WTC11 (cell line): Measurements from ENCODE around the gene ABHD6. TPM values are rescaled to one million over a fixed set of nuclear protein-coding genes. Genes with fewer than 3 reads are reported as not detected.
"Not testable (repeated sequence)": the region's sequence is repeated elsewhere in the genome, so short reads cannot be mapped to it uniquely, and the experiment has no call there.

ENCODE experiments used
- ATAC-seq: fragments of 200-7000 bp; cut with Tn5 transposase; 2 replicates; pipeline ENCODE4 v1.10.0; 2021; ENCODE audit warnings: mild to moderate bottlenecking, moderate library complexity
- CTCF ChIA-PET: fragments of 300-600 bp; sonication (Branson Sonifier 250); formaldehyde crosslinking; loops from one replicate; lab custom pipeline; 2021; ENCODE audit warnings: antibody characterized with exemption; lab: Charles Lee
- POLR2A ChIA-PET: fragments of 350-600 bp; sonication (Branson Sonifier 250); formaldehyde crosslinking; loops from one replicate; lab custom pipeline; 2021; ENCODE audit warnings: antibody characterized with exemption; lab: Charles Lee
- DNase-seq: peaks from one replicate; pipeline ENCODE4 v3.0.0; 2021; ENCODE audit warnings: low spot score
- H3K27ac Mint-ChIP-seq: 2 replicates; pipeline ENCODE4 v1.8.0; 2021; ENCODE audit warnings: mixed read lengths
- H3K27me3 Mint-ChIP-seq: 2 replicates; pipeline ENCODE4 v1.8.0; 2021; ENCODE audit warnings: low read depth, mild to moderate bottlenecking, moderate library complexity, mixed read lengths
- H3K36me3 Mint-ChIP-seq: 2 replicates; pipeline ENCODE4 v1.8.0; 2021; ENCODE audit warnings: mixed read lengths
- H3K4me1 Mint-ChIP-seq: 2 replicates; pipeline ENCODE4 v1.8.0; 2022; ENCODE audit warnings: mixed read lengths
- H3K4me3 Mint-ChIP-seq: 2 replicates; pipeline ENCODE4 v1.8.0; 2021; ENCODE audit warnings: mild to moderate bottlenecking, moderate library complexity, mixed read lengths
- H3K9me3 Mint-ChIP-seq: 2 replicates; pipeline ENCODE4 v1.8.0; 2021; ENCODE audit warnings: mixed read lengths
- ARID4B ChIP-seq: sonication (generic); formaldehyde crosslinking; IDR thresholded peaks from 2 replicates; pipeline ENCODE4 v1.8.0; 2023; ENCODE audit warnings: missing genetic modification reagents, mild to moderate bottlenecking, borderline replicate concordance
- E2F1 ChIP-seq: sonication (generic); formaldehyde crosslinking; IDR thresholded peaks from 2 replicates; pipeline ENCODE4 v1.8.0; 2022; ENCODE audit warnings: mild to moderate bottlenecking, missing genetic modification reagents
- EMX1 ChIP-seq: fragments of 250-450 bp; sonication (Bioruptor Pico); IDR thresholded peaks from 2 replicates; pipeline ENCODE4 v1.8.0; 2021; ENCODE audit warnings: mild to moderate bottlenecking
- ETV6 ChIP-seq: sonication (generic); formaldehyde crosslinking; IDR thresholded peaks from 2 replicates; pipeline ENCODE4 v1.8.1; 2022; ENCODE audit warnings: mild to moderate bottlenecking, missing genetic modification reagents
- FOXJ3 ChIP-seq: sonication (generic); formaldehyde crosslinking; IDR thresholded peaks from 2 replicates; pipeline ENCODE4 v1.9.0; 2021; ENCODE audit warnings: missing genetic modification reagents, mild to moderate bottlenecking, borderline replicate concordance
- HMGA2 ChIP-seq: fragments of 250-450 bp; sonication (Bioruptor Pico); IDR thresholded peaks from 2 replicates; pipeline ENCODE4 v1.4.0; 2021; ENCODE audit warnings: mild to moderate bottlenecking, moderate library complexity
- IRF2 ChIP-seq: sonication (generic); formaldehyde crosslinking; IDR thresholded peaks from 2 replicates; pipeline ENCODE4 v1.8.0; 2022; ENCODE audit warnings: low read depth, missing genetic modification reagents, borderline replicate concordance
- JUN ChIP-seq: sonication (generic); formaldehyde crosslinking; IDR thresholded peaks from 2 replicates; pipeline ENCODE4 v1.8.0; 2023; ENCODE audit warnings: mild to moderate bottlenecking, missing genetic modification reagents
- MAX ChIP-seq: sonication (generic); formaldehyde crosslinking; IDR thresholded peaks from 2 replicates; pipeline ENCODE4 v1.8.0; 2022; ENCODE audit warnings: mild to moderate bottlenecking, missing genetic modification reagents
- NR1H2 ChIP-seq: sonication (generic); formaldehyde crosslinking; IDR thresholded peaks from 2 replicates; pipeline ENCODE4 v1.9.0; 2021; ENCODE audit warnings: mild to moderate bottlenecking, moderate library complexity, missing genetic modification reagents
- PRRX2 ChIP-seq: fragments of 250-450 bp; sonication (Bioruptor Pico); IDR thresholded peaks from 2 replicates; pipeline ENCODE4 v1.8.0; 2021; ENCODE audit warnings: mild to moderate bottlenecking
- SOX15 ChIP-seq: fragments of 250-450 bp; sonication (Bioruptor Pico); IDR thresholded peaks from 2 replicates; pipeline ENCODE4 v1.9.0; 2021; ENCODE audit warnings: mild to moderate bottlenecking
- STAT6 ChIP-seq: sonication (generic); formaldehyde crosslinking; conservative IDR thresholded peaks from 2 replicates; pipeline ENCODE4 v1.8.1; 2023; ENCODE audit warnings: mild to moderate bottlenecking, low read depth, missing genetic modification reagents, moderate library complexity
- ZBTB21 ChIP-seq: sonication (generic); formaldehyde crosslinking; IDR thresholded peaks from 2 replicates; pipeline ENCODE4 v1.8.1; 2023; ENCODE audit warnings: mild to moderate bottlenecking, missing genetic modification reagents, borderline replicate concordance
- ZMAT4 ChIP-seq: fragments of 250-450 bp; sonication (Bioruptor Pico); IDR thresholded peaks from 2 replicates; pipeline ENCODE4 v1.9.0; 2021; ENCODE audit warnings: mild to moderate bottlenecking
- ZNF138 ChIP-seq: sonication (generic); formaldehyde crosslinking; conservative IDR thresholded peaks from 2 replicates; pipeline ENCODE4 v1.8.1; 2022; ENCODE audit warnings: mild to moderate bottlenecking, moderate library complexity, missing genetic modification reagents
- ZNF219 ChIP-seq: sonication (generic); formaldehyde crosslinking; IDR thresholded peaks from 2 replicates; pipeline ENCODE4 v1.8.0; 2023; ENCODE audit warnings: missing genetic modification reagents, mild to moderate bottlenecking, borderline replicate concordance
- ZNF263 ChIP-seq: sonication (generic); formaldehyde crosslinking; IDR thresholded peaks from 2 replicates; pipeline ENCODE4 v1.8.1; 2022; ENCODE audit warnings: low read depth, mild to moderate bottlenecking, moderate library complexity, missing genetic modification reagents
- ZNF416 ChIP-seq: fragments of 250-450 bp; sonication (Bioruptor Pico); IDR thresholded peaks from 2 replicates; pipeline ENCODE4 v1.9.0; 2021; ENCODE audit warnings: mild to moderate bottlenecking, inconsistent platforms
- ZSCAN18 ChIP-seq: fragments of 250-450 bp; sonication (Bioruptor Pico); IDR thresholded peaks from 2 replicates; pipeline ENCODE4 v2.1.2; 2022; ENCODE audit warnings: mild to moderate bottlenecking, moderate library complexity
- total RNA-seq: library from RNA; stranded (reverse); gene quantifications from 3 replicates; pipeline ENCODE4 v1.2.3, GENCODE V29; 2021

The ABHD6 gene
- total RNA-seq, 1 experiment from 2014 or later: 5.4 TPM

- Mint-ChIP-seq H3K27me3 (peaks cover 14% of the 10 kb centered on the region), H3K27ac (no peak overlapping the region), H3K4me1 (peaks cover 19% of the 10 kb centered on the region), H3K36me3 (no peaks in the 10 kb centered on the region), H3K4me3 (no peak overlapping the region), H3K9me3 (no peaks in the 10 kb centered on the region)
- ATAC-seq (no peak), DNase-seq (no peak)
- ChIA-PET CTCF (no interaction called here), POLR2A (interaction anchor here (0.6 kb wide), 1 partner anchor 330 kb away, joined by 9 read pairs; no protein-coding TSS in a partner anchor)
- TF ChIP-seq SOX15 (CRISPR knock-in tag) (no peak), PRRX2 (CRISPR knock-in tag) (no peak), ZSCAN18 (CRISPR knock-in tag) (no peak), EMX1 (CRISPR knock-in tag) (no peak), ZMAT4 (no peak), STAT6 (CRISPR knock-in tag) (no peak), NR1H2 (no peak), ZNF219 (CRISPR knock-in tag) (no peak), E2F1 (CRISPR knock-in tag) (no peak)
Measured at GRCh38 chr3:58337190-58337589, 99.6 kb downstream of the ABHD6 start.

GRCh38 chr3:58339146-58339545, 101.6 kb downstream of the ABHD6 start:
- DNase-seq, H3K27me3 Mint-ChIP-seq, H3K4me3 Mint-ChIP-seq, POLR2A ChIA-PET, H3K36me3 Mint-ChIP-seq, ATAC-seq, H3K9me3 Mint-ChIP-seq, H3K4me1 Mint-ChIP-seq, H3K27ac Mint-ChIP-seq: not testable (repeated sequence)
- CTCF ChIA-PET: interaction anchor here (1.2 kb wide), 1 partner anchor 76 kb away, joined by 3 read pairs; no protein-coding TSS in a partner anchor

GRCh38 chr3:58340594-58341244, 103.1 kb downstream of the ABHD6 start:
- DNase-seq: no peak
- no peaks in the 10 kb centered on the region for H3K36me3 Mint-ChIP-seq
- no peak overlapping the region for H3K27ac Mint-ChIP-seq
- ChIA-PET CTCF (interaction anchor here (1.1 to 1.3 kb wide), 2 partner anchors 35 to 153 kb away, joined by 3 to 6 read pairs; partner anchors contain the start of genes HTD2 and RPP14), POLR2A (interaction anchor here (0.8 to 0.9 kb wide), 2 partner anchors 86 to 89 kb away, joined by 3 read pairs; no protein-coding TSS in a partner anchor)
- H3K9me3 Mint-ChIP-seq: no peaks in the 10 kb centered on the region
- no peak for ATAC-seq
- H3K27me3 Mint-ChIP-seq: no peaks in the 10 kb centered on the region
- no peaks in the 10 kb centered on the region for H3K4me1 Mint-ChIP-seq
- H3K4me3 Mint-ChIP-seq: no peak overlapping the region
- TF ChIP-seq FOXJ3 (CRISPR knock-in tag) (no peak), IRF2 (CRISPR knock-in tag) (no peak), NR1H2 (no peak), ZBTB21 (CRISPR knock-in tag) (no peak), HMGA2 (CRISPR knock-in tag) (no peak), ZNF263 (CRISPR knock-in tag) (no peak), ETV6 (CRISPR knock-in tag) (no peak), ZNF138 (no peak), MAX (no peak), JUN (no peak), ARID4B (CRISPR knock-in tag) (no peak), ZNF416 (no peak)
